Esophagus squamous epithelium (tissue), 5 donors: Measurements from ENCODE around the gene AP3B2. TPM values are rescaled to one million over a fixed set of nuclear protein-coding genes. Genes with fewer than 3 reads are reported as not detected.

Source experiments
- DNase-seq: peaks from one replicate; lab custom pipeline; 2025; lab: John Stamatoyannopoulos, UW
- H3K27ac ChIP-seq, 4 donors: fragments of 200-600 bp; sonication (generic); one replicate each; pipeline ENCODE4 v1.5.1; 2016 to 2019; ENCODE audit warnings: mild to moderate bottlenecking in 1 of 4
- H3K27me3 ChIP-seq, 4 donors: fragments of 200-600 bp; sonication (generic); 1 replicate in 3 of 4; 2 replicates in 1 of 4; pipeline versions ENCODE4 v1.5.1 to v1.6.0; 2017 to 2021; ENCODE audit warnings: antibody characterized with exemption in 1 of 4
- H3K36me3 ChIP-seq, 3 donors: fragments of 200-600 bp; sonication (generic); one replicate each; pipeline ENCODE4 v1.5.1; 2016 to 2019
- H3K4me1 ChIP-seq, 3 donors: fragments of 200-600 bp; sonication (generic); one replicate each; pipeline ENCODE4 v1.5.1; 2017 to 2019
- H3K4me3 ChIP-seq, 4 donors: fragments of 200-600 bp; sonication (generic); 1 replicate in 3 of 4; 2 replicates in 1 of 4; pipeline ENCODE4 v1.5.1; 2016 to 2019; ENCODE audit warnings: mild to moderate bottlenecking in 2 of 4, moderate library complexity in 1 of 4
- H3K9me3 ChIP-seq, 3 donors: fragments of 200-600 bp; sonication (generic); one replicate each; pipeline ENCODE4 v1.5.1; 2016 to 2019
- POLR2A ChIP-seq, 4 donors: fragments of 450-650 bp; IDR thresholded peaks; one replicate each; pipeline ENCODE4 v1.6.1; 2017; ENCODE audit warnings: antibody characterized with exemption in 4 of 4, mild to moderate bottlenecking in 4 of 4, moderate library complexity in 3 of 4
- WGBS, 2 donors: methylation state at CpG; one replicate each; pipeline ENCODE4 v1.1.5; 2018; 5-methylcytosine and 5-hydroxymethylcytosine counted together
- intact Hi-C: fragments of 100-400 bp; cut with DNase I; formaldehyde crosslinking; loops from one replicate; pipeline ENCODE4 v1.15.0; 2022
- total RNA-seq, 4 donors: library from RNA; depleted of rRNA; stranded (reverse); fragments of >200 nt; gene quantifications; one replicate each; pipeline ENCODE4 v1.1.0, GENCODE V29; 2016
- TF ChIP-seq, protein P1 (sequence below), 6 experiments: fragments of 450-650 bp in 4 of 6; fragments of 200-600 bp in 2 of 6; sonication (generic) in 2 of 6; IDR thresholded peaks; one replicate each; pipeline ENCODE4 v1.5.1; 2016 to 2019; ENCODE audit warnings: antibody characterized with exemption in 6 of 6, mild to moderate bottlenecking in 4 of 6, moderate library complexity in 4 of 6
- donor health status: DM: yes; HTN: yes; CAD: no.

The AP3B2 gene
- total RNA-seq, 4 donors from 2014 or later, result 0.62 to 3.2 (median 1.7) TPM; not detected in 1

DNA sequence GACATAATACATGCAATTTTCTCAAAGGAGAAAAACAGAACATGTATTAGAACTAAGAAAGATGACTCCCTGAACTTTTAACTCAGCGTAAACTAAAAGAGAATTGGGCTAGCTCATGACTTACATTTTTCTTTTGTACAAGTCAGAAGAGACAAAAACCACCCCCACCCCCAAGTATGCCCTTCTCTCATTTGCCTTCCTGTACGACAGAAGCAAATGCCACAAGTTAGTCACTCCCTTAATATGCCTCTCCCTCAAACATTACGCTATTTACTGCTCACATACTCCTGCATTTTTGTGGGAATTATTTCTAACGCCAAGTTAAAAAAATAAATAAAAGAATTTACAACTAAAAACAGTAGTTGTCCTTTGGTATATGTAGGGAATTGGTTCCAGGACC is 84.5 kb downstream of the AP3B2 start:
- H3K27me3 ChIP-seq, result no peaks in the 10 kb centered on the region
- intact Hi-C loops, result no loop called here
- H3K4me3 ChIP-seq, result no peak overlapping the region
- no peak overlapping the region for H3K27ac ChIP-seq
- TF ChIP-seq, protein P1, sequence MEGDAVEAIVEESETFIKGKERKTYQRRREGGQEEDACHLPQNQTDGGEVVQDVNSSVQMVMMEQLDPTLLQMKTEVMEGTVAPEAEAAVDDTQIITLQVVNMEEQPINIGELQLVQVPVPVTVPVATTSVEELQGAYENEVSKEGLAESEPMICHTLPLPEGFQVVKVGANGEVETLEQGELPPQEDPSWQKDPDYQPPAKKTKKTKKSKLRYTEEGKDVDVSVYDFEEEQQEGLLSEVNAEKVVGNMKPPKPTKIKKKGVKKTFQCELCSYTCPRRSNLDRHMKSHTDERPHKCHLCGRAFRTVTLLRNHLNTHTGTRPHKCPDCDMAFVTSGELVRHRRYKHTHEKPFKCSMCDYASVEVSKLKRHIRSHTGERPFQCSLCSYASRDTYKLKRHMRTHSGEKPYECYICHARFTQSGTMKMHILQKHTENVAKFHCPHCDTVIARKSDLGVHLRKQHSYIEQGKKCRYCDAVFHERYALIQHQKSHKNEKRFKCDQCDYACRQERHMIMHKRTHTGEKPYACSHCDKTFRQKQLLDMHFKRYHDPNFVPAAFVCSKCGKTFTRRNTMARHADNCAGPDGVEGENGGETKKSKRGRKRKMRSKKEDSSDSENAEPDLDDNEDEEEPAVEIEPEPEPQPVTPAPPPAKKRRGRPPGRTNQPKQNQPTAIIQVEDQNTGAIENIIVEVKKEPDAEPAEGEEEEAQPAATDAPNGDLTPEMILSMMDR (IDR thresholded peaks at IDR 0.05), result no peak
- no peak for TF ChIP-seq POLR2A (IDR thresholded peaks at IDR 0.05)
- no peaks in the 10 kb centered on the region for H3K4me1 ChIP-seq
- H3K9me3 ChIP-seq, result no peaks in the 10 kb centered on the region
- H3K36me3 ChIP-seq, result no peaks in the 10 kb centered on the region
- no peak for DNase-seq
- WGBS, 2 donors, result 77 to 78% methylated on average over 4 of the region's 4 CpGs

DNA sequence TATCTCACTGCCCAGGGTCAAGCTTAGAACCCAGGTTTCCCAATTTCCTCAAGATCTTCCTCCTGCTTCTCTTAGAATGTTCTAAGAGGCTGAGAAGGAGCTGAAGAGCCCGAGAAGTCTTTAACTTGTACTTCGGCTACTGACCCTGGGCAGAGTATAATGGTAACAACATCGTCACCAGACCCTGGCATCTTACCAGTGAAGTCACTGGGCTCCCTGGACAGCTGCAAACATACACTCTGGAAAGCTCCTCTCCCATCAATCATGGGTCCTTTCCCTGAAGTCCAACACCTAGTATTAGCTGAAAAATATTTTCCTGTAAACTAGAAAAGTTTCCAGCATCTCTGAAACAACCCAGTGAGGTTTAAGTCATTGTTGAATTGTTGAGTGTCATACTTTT is 85.2 kb downstream of the AP3B2 start:
- Histone ChIP-seq H3K4me3 (no peak overlapping the region), H3K27ac (no peak overlapping the region), H3K36me3 (no peaks in the 10 kb centered on the region), H3K27me3 (no peaks in the 10 kb centered on the region), H3K4me1 (no peaks in the 10 kb centered on the region), H3K9me3 (no peaks in the 10 kb centered on the region)
- no peak for TF ChIP-seq POLR2A (IDR thresholded peaks at IDR 0.05)
- TF ChIP-seq, protein P1 (IDR thresholded peaks at IDR 0.05), result no peak
- DNase-seq, result no peak
- intact Hi-C loops, result no loop called here
- WGBS, 2 donors, result 73 to 93% methylated on average over 3 of the region's 3 CpGs

DNA sequence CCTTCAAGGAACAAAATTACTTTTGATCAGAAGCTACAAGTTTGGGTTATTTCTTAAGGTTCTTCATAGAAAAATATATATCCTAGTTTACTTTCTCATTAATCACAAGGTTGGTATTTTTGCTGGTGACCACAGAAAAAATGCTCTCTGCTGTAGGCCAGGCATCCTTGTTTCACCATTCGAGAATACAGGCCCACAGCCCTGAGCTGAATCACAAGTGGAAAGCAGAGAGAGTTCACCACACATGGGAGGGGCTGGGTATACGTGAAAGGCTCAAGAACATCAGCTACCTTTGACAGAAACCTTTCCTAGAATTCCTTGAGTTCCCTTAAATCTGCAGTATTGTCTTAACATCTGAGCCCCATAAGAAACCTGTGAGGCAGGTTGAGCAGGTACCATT is 85.7 kb downstream of the AP3B2 start:
- Histone ChIP-seq H3K27me3 (no peaks in the 10 kb centered on the region), H3K4me1 (no peaks in the 10 kb centered on the region), H3K27ac (no peak overlapping the region), H3K4me3 (no peak overlapping the region), H3K36me3 (no peaks in the 10 kb centered on the region), H3K9me3 (no peaks in the 10 kb centered on the region)
- DNase-seq, result no peak
- WGBS, 2 donors, result 56 to 67% methylated on average over 2 of the region's 2 CpGs
- TF ChIP-seq, protein P1 (IDR thresholded peaks at IDR 0.05), result no peak
- no peak for TF ChIP-seq POLR2A (IDR thresholded peaks at IDR 0.05)
- intact Hi-C loops, result no loop called here

DNA sequence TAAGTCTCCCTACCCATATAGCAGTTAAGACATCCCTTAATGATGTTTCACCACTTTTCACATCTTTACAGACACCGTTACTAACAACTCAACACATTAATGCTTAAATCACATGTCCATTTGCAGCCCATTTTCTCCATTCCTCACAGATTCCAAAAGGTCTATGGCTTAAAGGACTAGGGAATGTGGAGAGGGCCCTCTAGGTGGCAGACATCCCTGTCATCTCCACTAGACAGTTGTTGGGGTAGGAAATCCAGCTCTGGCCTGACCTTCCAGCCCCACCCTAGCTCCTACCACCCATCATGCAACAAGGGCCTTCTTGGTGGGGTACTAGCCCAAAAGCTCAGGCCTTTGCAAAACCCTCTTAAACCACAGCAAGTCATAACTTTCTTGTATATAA is 87.7 kb downstream of the AP3B2 start:
- no peak for TF ChIP-seq POLR2A (IDR thresholded peaks at IDR 0.05)
- TF ChIP-seq, protein P1 (IDR thresholded peaks at IDR 0.05), result no peak
- no peaks in the 10 kb centered on the region for H3K36me3 ChIP-seq
- no peak overlapping the region for H3K4me3 ChIP-seq
- H3K27me3 ChIP-seq, result no peaks in the 10 kb centered on the region
- 32 to 65% methylated on average over 1 of the region's 1 CpG for WGBS, 2 donors
- intact Hi-C loops, result no loop called here
- H3K9me3 ChIP-seq, result no peaks in the 10 kb centered on the region
- no peak for DNase-seq
- H3K4me1 ChIP-seq, result no peaks in the 10 kb centered on the region
- H3K27ac ChIP-seq, result no peak overlapping the region

DNA sequence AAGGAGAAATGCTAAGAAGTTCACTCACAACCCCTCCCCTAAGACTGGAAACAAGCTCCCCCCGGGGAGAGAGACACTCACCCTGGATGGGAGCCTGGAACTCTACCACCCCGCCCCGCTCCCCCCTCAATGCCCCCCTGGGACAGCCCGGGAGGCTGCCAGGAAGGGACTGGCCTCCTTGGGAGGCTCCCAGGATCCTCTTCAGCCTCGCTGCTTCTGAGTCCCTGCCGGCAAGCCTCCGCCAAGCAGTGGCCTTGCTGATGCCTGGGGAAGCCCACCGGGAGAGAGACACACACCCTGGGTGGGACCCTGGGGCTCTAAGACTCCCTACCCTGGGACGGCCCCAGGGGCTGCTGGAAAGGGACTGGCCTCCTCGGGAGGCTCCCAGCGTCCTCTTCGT is 95.9 kb downstream of the AP3B2 start:
- no peaks in the 10 kb centered on the region for H3K9me3 ChIP-seq
- no peak overlapping the region for H3K4me3 ChIP-seq
- no peak for TF ChIP-seq POLR2A (IDR thresholded peaks at IDR 0.05)
- TF ChIP-seq, protein P1 (IDR thresholded peaks at IDR 0.05), result no peak
- no peaks in the 10 kb centered on the region for H3K36me3 ChIP-seq
- WGBS, 2 donors, result no CpG with 5 or more reads among the region's 12 CpGs
- no peak for DNase-seq
- peak overlapping the region in 1 of 4 donors; percentile 44 for H3K27ac ChIP-seq
- H3K4me1 ChIP-seq, result no peaks in the 10 kb centered on the region
- intact Hi-C loops, result no loop called here
- no peaks in the 10 kb centered on the region for H3K27me3 ChIP-seq
